ENCODE measurements around the gene CCDC69. TPM values are rescaled to one million over a fixed set of nuclear protein-coding genes. Genes with fewer than 3 reads are reported as not detected.

The CCDC69 gene
- polyA plus RNA-seq, 2 of the 4 experiments (the other 2 are of a cell fraction): 2.9 to 3.0 TPM

DNA sequence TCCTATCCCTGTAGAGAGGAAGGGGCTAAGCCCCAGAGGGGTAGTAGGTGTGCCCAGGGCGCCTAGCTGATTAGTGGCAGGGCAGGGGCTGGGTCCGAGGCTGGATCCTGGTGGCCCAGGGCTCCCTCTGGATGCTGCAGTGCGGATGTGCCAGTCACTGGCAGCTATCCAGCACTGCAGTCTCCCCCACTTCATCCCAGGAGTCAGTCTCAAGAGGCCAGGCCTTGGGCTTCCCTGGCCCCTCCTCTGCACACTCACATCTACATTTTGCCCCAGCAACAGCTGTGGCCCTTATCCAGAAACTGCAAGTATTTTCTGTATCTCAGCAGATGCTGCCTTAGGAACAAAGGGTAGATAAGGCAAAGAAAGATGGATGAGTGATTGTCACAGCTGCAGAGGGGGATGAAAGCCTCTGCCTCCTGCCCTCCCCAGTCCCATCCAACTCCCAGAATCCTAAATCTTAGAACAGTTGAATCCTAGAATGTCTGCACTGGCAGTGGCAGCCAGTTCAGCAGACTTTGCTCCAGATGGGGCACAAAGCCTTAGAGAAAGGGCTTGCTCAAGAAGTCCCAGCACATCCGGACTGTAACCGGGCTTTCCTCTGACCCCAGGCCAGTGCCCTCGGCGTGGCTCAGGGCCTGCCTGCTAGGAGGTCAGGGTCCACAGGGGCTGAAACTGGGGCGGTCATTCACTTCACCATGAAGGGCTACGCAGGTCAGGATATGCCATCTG lies 68.0 kb downstream of the CCDC69 start:
- Histone ChIP-seq H3K4me1 (peaks cover 17% of the 10 kb centered on the region), H3K9me3 (no peaks in the 10 kb centered on the region), H3K27ac (no peak overlapping the region), H3K4me3 (no peak overlapping the region), H3K4me2 (no peak overlapping the region; the same call in 2 of the 3 replicates)
- 89% methylated on average over 9 of the region's 9 CpGs for WGBS (ENCODE audit: missing lambda C conversion rate)
- DNase-seq (ENCODE audit: low read depth in 1 of 2, low spot score in 1 of 2): no peak
- no peak for TF ChIP-seq CEBPB (IDR thresholded peaks at IDR 0.05)
- CTCF ChIA-PET: interaction anchor here (0.9 to 2.1 kb wide), 2 partner anchors 9 to 104 kb away, joined by 3 to 6 read pairs; no protein-coding TSS in a partner anchor
- no peak for FAIRE-seq
- no peak for ATAC-seq
- POLR2A ChIA-PET: no interaction called here

DNA sequence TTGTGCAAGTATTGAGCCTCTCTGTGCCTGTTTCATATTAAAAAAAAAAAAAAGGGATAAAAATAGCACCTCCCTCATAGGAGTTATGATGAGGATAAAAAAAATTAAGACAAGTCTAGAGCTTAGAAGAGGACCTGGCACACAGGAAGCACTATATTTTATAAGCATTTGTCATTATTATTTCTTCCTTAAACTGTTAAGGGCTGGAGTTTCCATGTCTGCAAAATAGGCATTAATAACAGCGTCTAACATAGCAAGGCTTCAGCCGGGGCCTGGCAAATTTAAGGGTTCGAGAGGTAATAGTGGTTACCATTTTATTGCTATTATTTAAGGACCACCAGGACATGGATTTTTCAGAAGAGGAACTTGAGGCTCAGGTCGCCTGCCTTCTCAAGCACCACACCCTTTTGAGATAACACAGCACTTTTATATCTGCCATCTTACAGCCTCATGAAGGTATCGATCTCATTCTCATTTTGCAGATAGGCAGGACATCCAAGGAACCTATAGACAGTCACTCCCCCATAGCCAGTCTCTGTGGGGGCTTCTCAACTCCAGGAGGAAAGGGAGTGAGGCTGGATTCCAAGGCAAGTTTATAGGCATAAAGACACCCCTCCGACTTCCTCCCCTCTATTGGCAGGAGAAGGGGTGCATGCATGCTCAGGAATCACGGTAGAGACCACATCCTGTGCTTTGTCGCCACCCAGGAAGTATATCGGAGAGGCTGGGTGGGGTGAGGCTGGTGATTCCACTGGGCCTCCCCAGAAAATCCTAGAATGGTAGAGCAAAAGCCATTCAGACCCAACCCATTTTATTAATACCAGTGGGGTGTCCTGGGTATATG lies 68.7 kb downstream of the CCDC69 start:
- ATAC-seq (no peak), DNase-seq (ENCODE audit: low read depth in 1 of 2, low spot score in 1 of 2) (no peak), FAIRE-seq (no peak)
- 81% methylated on average over 8 of the region's 9 CpGs for WGBS (ENCODE audit: missing lambda C conversion rate)
- Histone ChIP-seq H3K4me3 (no peak overlapping the region), H3K27ac (no peak overlapping the region), H3K4me2 (no peak overlapping the region), H3K9me3 (no peaks in the 10 kb centered on the region), H3K4me1 (peaks cover 17% of the 10 kb centered on the region)
- ChIA-PET CTCF (interaction anchor here (1.0 to 2.1 kb wide), 2 partner anchors 103 to 153 kb away, joined by 3 to 6 read pairs; no protein-coding TSS in a partner anchor), POLR2A (no interaction called here)
- TF ChIP-seq MYC (IDR thresholded peaks at IDR 0.05; ENCODE audit: borderline replicate concordance, low read length): no peak
- no peak for TF ChIP-seq ZC3H11A (IDR thresholded peaks at IDR 0.05)
- no peak for TF ChIP-seq HOXB5 (CRISPR knock-in tag; IDR thresholded peaks at IDR 0.05)
- no peak for TF ChIP-seq CBX2 (IDR thresholded peaks at IDR 0.05; ENCODE audit: borderline replicate concordance, low read depth)
- no peak for TF ChIP-seq HOXB13 (CRISPR knock-in tag; IDR thresholded peaks at IDR 0.05; ENCODE audit: low read depth)
- TF ChIP-seq MAX (IDR thresholded peaks at IDR 0.05): no peak
- TF ChIP-seq CBX8 (IDR thresholded peaks at IDR 0.05): no peak
- no peak for TF ChIP-seq REST (IDR thresholded peaks at IDR 0.05)
- no peak for TF ChIP-seq HMGXB4 (CRISPR knock-in tag; IDR thresholded peaks at IDR 0.05; ENCODE audit: borderline replicate concordance)
- no peak for TF ChIP-seq JUN (IDR thresholded peaks at IDR 0.05)
- no peak for TF ChIP-seq CTCF (IDR thresholded peaks at IDR 0.05)
- no peak for TF ChIP-seq MAFK (IDR thresholded peaks at IDR 0.05; ENCODE audit: partially characterized antibody)
- no peak for TF ChIP-seq SREBF2 (IDR thresholded peaks at IDR 0.05)
- TF ChIP-seq JUNB (IDR thresholded peaks at IDR 0.05): no peak
- TF ChIP-seq EHF (CRISPR knock-in tag; IDR thresholded peaks at IDR 0.05): no peak
- no peak for TF ChIP-seq FOXS1 (CRISPR knock-in tag; IDR thresholded peaks at IDR 0.05)
